GM19324 (cell line): ENCODE measurements around the gene HOXB7.

ENCODE experiments used
- ATAC-seq: cut with Tn5 transposase; IDR thresholded peaks from one replicate; pipeline ENCODE4 v1.9.1; 2021; ENCODE audit warnings: mild to moderate bottlenecking, moderate library complexity; ENCODE audit not compliant: unreplicated experiment, low FRiP score

Gene HOXB7

GRCh38 chr17:48569674-48570324 lies 41.0 kb downstream of the HOXB7 start:
- ATAC-seq: no peak

- no peak for ATAC-seq
Measured at GRCh38 chr17:48569240-48569582, 41.6 kb downstream of the HOXB7 start.

DNA sequence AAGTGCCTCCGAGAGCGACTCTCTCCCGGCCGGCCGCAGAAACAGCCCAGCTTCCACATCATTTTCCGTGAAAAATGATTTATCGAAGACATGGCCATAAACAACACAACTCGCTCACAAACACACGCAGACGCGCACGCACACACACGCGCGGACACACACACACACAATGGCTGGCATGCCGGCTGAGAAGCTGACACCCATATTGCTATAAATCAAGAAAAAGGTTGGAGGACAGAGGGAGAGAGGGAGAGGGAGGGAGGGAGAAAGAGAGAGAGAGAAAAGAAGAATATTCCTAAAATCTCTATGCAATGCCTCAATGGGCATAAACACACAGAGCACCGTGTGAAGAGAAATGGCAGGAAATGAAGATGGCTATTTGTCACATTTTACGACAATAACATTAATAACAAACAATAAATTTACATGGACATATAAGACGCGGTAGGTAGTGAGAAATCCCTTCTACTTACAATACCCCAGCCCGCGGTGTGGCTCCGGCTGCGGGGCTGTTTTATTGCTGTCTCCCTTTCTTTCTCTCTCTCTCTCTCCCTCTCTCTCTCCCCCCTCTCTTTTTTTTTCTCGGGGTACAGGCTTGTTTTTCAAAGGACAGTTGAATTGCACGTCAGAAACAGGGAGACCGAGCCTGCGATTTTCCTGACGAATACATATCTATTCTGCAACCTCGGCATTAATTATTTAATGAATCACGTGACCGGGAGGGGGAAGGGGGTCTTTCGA lies 42.1 kb downstream of the HOXB7 start:
- ATAC-seq: no peak

GRCh38 chr17:48567646-48568354 lies 43.0 kb downstream of the HOXB7 start:
- no peak for ATAC-seq

GRCh38 chr17:48567209-48567608 lies 43.6 kb downstream of the HOXB7 start:
- no peak for ATAC-seq

DNA sequence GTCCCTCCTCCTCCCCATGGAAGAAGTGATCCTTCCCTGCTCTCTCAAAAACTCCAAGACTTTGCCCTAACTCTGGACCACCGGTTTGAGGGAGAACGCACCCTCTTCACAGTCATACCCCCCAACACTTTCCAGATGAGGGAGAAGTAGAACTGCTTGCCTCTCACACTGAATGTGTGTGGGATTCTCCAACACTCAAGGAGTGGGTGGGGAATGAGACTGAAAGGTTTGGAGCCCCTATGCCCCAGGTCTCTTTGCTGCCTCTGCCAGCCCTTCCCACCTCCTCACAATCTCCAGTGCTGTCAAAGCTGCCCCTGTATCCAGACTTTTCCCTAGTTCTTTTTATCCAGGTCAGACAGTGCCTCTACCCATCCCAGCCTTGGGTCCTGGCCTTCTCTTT lies 44.1 kb downstream of the HOXB7 start:
- no peak for ATAC-seq

DNA sequence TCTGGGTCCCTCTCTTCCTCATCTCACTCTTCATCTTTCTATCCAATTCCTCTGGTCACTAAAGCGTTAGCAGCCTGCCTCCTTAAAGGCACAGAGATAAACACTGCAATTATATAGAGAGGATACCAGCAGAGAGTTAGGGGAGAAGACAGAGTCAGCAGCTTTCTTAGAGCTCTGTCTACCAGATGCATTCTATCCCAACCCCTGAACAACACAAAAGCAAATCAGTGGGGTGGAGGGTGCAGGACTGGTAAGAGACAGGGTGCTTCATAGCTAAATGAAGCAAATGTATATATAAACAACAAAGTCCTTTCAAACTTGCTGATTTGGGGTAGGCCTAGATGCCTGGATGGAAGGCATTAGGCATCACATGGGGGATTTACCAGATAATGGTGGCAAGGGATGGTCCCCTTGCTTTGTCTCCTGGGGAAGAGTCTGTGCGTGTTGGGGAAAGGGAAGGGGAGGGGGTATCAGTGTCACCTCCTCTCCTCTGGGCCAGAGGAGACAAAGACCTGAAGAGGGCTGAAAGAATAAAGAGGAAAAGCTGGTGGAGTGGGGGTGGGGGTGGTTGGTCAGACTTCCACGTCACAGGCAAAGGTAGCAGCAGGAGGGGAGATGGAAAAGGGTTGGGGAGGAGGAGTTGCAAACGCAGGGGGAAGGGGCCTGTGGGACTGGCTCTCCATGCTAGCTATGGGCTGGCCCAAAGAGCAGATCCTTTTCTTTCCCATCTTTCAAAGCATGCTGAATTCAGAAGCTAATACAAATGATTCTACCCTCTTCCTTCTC lies 44.7 kb downstream of the HOXB7 start:
- no peak for ATAC-seq

- no peak for ATAC-seq
Measured at GRCh38 chr17:48565022-48565554, 45.7 kb downstream of the HOXB7 start.

DNA sequence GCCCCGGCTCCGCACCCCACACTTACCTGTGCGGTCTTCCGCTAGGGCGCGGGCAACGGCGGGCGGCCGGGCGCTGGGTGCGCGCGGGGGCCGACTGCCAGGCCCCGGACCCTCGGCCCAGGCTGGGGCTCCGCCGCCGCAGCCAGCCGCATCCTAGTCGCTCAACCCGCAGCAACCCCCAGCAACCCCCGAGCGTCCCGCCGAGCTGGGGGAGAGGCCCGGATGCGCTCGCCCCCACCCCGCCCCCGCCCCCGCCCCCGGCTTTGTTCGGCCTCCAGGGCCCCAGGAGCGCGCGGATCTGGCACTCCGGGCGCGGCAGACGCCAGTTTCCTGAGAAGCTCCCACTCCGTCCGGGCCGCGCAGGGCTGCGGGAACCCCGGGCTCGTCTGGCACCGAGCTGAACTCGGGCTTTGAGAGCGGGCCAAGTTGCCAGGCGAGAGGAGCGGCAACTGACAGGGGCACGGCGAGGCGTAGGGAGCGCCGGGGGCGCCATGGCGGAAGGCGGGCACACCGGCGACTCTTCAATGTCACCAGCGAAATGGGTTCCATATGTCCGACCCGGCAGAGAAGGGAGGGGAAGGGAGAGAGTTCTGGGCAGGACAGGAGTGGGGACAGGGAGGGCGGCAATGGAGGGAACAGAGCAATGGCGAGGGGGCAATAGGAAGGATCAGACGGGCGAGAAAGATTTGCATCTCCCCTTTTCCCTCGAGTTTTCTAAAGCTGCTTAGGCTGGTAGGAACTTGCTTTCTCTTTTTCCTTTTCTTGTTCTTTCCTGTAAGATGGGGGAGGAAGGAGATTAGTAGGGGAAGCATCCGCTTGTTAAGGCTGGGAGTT lies 46.4 kb downstream of the HOXB7 start:
- no peak for ATAC-seq

DNA sequence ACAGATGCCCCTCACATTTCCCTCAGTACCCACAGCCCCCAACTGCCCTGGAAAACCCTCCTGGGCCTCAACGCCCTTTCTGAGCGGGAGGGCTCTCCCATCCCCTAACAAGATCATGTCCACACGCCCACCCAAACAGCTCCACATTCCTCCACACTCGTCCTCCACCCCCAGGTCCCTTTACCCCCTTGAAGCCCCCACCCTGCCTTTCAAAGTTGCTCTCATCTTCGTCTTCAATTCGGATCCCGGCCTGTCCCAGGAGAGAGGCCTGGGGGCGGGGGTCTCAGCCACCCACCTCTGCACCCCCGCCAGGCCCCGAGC lies 47.0 kb downstream of the HOXB7 start:
- no peak for ATAC-seq

- no peak for ATAC-seq
Measured at GRCh38 chr17:48563385-48563838, 47.4 kb downstream of the HOXB7 start.

DNA sequence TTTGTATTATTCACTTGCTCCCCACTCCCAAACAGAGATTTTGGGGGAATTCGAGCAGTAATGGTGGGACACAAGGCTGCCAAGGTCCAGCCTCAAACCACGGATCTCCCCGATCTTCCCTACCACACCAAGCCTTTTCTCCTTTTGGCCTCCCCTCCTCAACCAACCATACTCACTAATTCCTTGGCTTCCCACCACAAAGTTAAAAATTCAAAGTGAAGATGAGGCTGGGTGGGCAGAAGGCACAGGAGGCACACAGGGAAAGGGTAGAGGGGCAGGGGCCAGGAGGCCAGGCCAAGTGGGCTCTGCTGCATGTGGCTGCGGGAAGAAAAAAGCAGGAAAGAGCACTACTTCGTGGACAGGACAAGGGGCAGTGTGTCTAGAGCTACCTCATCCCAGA lies 47.9 kb downstream of the HOXB7 start:
- no peak for ATAC-seq

DNA sequence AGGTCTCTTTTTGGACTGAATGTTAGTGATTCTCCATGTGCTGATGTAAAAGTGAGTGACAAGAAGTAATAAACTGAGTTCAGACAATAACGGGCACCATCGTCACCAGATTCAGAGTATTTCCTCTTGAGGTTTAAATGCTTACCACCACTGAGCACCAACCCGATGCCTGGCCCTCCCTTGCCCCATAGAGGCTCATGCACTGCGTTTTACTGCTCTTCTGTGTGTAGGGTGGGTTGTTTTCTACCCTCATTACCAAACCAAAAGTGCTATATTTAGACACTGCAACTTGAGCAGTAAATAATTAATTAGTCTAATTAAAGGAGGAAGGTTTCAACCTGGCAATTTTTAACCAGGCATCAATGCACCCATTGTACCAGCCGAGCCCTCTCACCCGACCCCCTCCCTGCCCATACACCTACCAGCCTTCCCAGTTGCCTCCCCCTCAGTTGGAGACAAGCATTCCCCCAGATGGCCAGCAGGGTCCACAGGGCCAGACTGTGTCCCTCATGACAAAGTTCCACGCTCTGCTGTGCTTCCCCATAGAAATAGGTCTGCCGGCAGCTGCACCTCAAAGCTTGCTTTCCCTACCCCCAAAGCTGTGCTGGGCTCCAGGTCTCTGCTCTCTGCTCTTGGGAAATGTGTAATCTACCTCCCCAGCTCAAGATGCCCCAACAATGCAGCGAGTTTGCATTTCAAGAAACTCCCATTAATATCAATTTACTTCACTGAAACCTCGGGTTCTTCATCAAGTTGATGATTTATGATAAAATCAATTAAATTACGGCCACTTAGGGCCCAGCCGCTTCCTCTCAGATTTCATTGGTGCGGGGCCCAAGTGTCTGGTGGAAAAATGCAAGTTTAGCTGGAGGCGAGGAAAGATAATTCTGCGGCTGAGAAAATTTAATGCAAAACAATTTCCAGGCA lies 48.7 kb downstream of the HOXB7 start:
- ATAC-seq: peak; percentile 57

DNA sequence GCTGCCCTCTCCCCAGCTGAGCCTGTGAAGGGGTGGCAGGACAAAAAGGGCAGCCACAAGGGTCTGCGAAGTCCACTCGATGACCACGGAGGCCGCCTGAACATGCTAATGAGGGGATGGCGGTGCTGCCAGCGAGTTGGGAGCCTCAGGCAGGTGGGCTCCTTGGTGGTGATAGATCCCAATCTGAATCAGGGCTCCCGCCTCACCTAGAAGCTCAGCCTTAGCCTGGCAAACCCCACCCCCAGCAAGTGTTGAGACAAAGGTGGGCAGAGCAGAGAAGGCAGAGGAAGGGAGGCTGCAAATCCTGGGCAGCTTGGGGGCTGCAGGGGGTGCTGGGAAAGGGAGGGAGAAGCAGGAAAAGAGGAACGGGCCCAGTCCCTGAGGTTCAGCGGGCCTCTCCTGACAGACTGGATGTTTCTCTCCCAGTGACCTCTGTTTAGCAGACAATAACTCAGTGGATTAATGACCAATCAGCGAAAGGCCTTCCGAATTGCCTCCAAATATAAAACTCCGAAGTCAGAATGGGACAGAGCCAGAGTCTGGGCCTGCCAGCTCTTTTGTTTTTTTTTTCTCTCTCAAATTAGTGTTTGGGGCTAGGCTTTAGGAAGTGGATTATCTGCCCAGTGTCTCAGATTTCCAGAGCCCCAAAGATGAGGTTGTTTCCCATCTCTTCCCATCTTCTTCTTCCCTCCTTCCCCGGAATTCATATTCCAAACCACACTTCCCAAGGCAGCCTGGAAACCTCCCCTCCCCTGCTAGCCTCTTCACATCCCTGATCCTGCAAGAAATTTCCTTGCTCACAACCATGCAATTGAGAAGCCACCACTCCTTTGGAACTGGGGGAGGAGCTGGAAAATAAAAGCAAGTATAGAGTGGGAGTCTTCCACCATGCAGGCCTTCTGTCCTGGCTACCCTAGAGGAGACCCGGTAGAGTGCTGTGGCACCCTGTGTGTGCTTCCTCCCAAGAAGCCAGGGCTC lies 50.7 kb downstream of the HOXB7 start:
- ATAC-seq: no peak

DNA sequence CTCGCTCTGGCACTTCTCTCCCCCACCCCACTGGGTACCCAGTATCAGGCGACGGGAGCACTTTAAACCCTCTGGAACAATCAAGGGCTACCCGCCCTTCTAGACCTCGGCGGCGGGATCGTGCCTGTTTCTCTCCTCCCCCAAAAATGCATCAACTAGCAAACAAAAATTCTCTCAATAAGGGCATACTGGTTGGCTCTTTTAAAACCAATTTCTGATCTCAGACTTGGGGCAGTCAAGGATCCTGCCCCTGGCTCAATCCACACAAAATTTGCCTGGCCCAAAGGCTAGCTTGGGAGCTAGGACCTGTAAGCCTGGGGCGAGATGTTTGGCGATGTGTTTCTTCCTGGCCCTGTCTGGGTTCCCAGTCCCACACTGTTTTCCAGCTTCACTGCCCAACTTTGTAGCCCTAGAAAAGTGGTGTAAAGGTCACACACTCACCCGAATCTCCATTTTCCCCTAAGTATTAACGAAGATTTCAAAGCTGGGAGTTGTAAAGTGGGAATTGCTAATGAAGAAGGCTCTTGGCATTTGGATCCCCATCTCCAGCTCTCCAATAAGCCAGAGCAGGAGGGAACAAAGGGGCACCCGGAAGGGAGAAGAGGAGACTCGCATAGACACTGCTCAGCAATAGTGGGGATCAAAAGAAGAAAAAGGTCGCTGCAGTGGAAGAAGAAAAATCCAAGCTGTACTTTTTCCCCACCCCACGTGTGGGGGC lies 51.5 kb downstream of the HOXB7 start:
- no peak for ATAC-seq

DNA sequence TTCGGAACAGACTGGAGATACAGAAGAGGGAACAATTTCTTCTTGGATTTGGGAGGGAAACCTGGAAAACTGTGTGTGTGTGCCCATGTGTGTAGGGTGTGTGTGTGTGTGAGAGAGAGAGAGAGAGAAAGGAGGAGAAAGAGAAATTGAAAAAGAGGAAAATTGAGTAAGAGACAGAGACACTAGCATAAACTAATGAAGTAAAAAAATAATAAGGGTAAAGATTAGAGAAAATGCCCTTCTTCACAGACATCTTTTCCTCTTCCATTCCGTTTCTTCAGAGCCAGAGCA lies 52.0 kb downstream of the HOXB7 start:
- ATAC-seq: no peak

DNA sequence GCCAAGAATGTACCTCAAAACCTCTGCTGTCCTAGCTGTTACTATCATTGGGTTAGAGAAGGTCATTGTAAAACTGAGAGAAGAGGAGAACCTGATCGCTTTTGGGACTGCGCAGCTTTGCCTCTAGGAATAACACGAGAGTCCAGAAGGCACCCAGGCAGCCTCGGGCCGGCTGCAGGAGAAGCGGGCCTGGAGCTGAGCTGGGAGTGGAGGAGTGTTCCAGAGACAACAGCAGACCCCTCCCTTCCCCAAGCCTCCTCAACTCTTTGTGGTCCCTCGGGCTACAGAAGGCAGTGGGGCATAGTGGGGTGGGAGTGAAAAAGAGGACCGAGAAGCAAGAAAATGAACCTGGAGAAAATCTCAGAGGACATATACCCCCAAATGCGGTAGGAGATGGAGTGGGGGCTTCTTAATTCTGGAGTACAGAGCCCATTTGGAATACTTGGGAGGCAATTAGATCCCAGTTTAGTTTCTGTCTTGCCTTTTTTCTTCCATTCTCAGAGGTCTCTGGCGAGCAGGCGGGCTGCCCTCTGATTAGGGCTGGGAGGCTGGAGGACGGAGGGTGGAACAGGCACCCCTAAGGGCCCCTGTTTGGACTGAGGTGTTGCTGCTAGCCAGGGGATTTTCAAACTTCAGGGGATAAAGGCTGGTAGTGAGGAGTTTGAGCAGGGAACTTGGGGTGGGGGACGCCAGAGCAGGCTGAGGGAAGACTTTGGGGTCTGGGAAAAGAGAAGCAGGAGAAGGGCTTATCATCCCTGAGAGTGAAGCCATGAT lies 52.6 kb downstream of the HOXB7 start:
- ATAC-seq: no peak
